ENCODE data around the gene MFAP3. TPM values are rescaled to one million over a fixed set of nuclear protein-coding genes. Genes with fewer than 3 reads are reported as not detected.
A peak's percentile ranks its signal among the peaks of the same experiment; 100 is the strongest.

MFAP3 gene
- total and polyA plus RNA-seq, 10 of the 15 experiments (the other 5 are each of a cell fraction or from before 2014, with no cell fraction given), result 2.5 to 22.9 (median 13.4) TPM

DNA sequence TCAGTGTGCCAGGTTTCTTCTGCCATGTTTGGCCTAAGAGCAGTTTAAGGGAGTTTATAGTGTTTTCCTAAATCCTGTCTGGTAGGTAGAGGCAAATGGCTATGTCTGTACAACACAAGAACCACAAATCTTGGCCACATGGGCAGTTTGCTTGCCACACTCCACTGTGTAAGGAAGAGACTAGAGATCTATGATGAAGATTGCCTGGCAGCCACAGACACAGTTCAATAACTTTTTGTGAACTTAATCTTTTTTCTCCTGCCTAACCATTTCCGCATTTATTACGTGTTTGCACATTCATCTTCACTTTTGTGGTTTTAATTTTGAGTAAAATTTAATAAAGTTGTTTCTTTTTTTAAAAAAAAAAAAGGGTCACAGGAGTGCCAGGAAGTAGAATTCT lies 5.8 kb downstream of the MFAP3 start:
- Histone ChIP-seq H3K79me2 (ENCODE audit: control insufficient read depth, insufficient read depth, low read length) (peaks cover 26% of the 10 kb centered on the region), H3K27ac (ENCODE audit: control insufficient read depth, insufficient read depth) (no peak overlapping the region), H3K4me1 (ENCODE audit: control insufficient read depth, insufficient read depth, low read length) (peaks cover 3% of the 10 kb centered on the region; the same call in 1 of the 2 replicates), H3K27me3 (replicated peaks in 1 of 2; ENCODE audit: control insufficient read depth in 2 of 2, insufficient read depth in 2 of 2, low read length in 1 of 2) (no peaks in the 10 kb centered on the region), H2AFZ (ENCODE audit: control insufficient read depth, low read depth, low read length) (no peak overlapping the region), H3K9ac (ENCODE audit: control insufficient read depth, insufficient read depth, low read length) (no peak overlapping the region), H3K36me3 (ENCODE audit: control insufficient read depth in 2 of 2, insufficient read depth in 2 of 2, low read length in 1 of 2) (peaks cover 0 to 4% of the 10 kb centered on the region in 2 experiments; a peak in 1 of 4 replicates), H3K4me2 (ENCODE audit: control insufficient read depth, insufficient read depth) (no peak overlapping the region), H3K4me3 (no peak overlapping the region), H4K20me1 (ENCODE audit: control insufficient read depth, insufficient read depth) (peaks cover 4% of the 10 kb centered on the region; the same call in 1 of the 2 replicates), H3K9me3 (replicated peaks; ENCODE audit: control insufficient read depth, insufficient read depth, low read length) (no peaks in the 10 kb centered on the region)
- ChIA-PET POLR2A (no interaction called here), SMC1A (ENCODE audit: uncharacterized antibody, unreplicated experiment) (interaction anchor here (1.0 kb wide), 1 partner anchor 12 kb away, joined by 4 read pairs; no protein-coding TSS in a partner anchor), RAD21 (ENCODE audit: unreplicated experiment) (no interaction called here), CTCF (no interaction called here)
- peak; percentile 41; the same call in 1 of the 3 replicates for ATAC-seq
- 87% methylated on average over 2 of the region's 2 CpGs for WGBS (ENCODE audit: insufficient coverage, insufficient replicate concordance, low lambda C conversion rate, missing lambda C conversion rate)
- no TSS peak for BruUV-seq (replicated peaks)
- TF ChIP-seq SRF (IDR thresholded peaks at IDR 0.05; ENCODE audit: low read depth in 2 of 2, low read length in 2 of 2), result no peak
- TF ChIP-seq RB1 (IDR thresholded peaks at IDR 0.05; ENCODE audit: borderline replicate concordance), result no peak
- peak; percentile 22; the same call in 1 of the 2 replicates for TF ChIP-seq ZBTB40 (IDR thresholded peaks at IDR 0.05; ENCODE audit: borderline replicate concordance)
- no peak for FAIRE-seq
- no peak for DNase-seq (ENCODE audit: low read depth, low spot score)
- in situ Hi-C loops (cut with MboI) (no loop called here), intact Hi-C loops (cut with micrococcal nuclease; ENCODE audit: unreplicated experiment) (no loop called here)

Measured in GM12878 (cell line).